Common myeloid progenitor, CD34-positive (primary cell): ENCODE measurements around the gene VAV3.

ENCODE experiments used
- CTCF ChIA-PET: fragments of 350-600 bp; sonication (Branson Sonifier 250); formaldehyde crosslinking; loops from one replicate; lab custom pipeline; 2021; ENCODE audit warnings: antibody characterized with exemption; lab: Charles Lee
- POLR2A ChIA-PET: fragments of 350-600 bp; sonication (Branson Sonifier 250); formaldehyde crosslinking; loops from one replicate; lab custom pipeline; 2021; ENCODE audit warnings: antibody characterized with exemption; lab: Charles Lee
- DNase-seq, 3 donors: peaks; one replicate each; pipeline versions ENCODE4 v3.0.0 to v3.0.0-alpha.2; 2013
- H3K27ac ChIP-seq, 2 experiments: 1 replicate in 1 of 2; 2 replicates in 1 of 2; pipeline ENCODE4 v1.7.0; 2013; ENCODE audit warnings: inconsistent platforms in 2 of 2, low read length in 2 of 2, mild to moderate bottlenecking in 2 of 2, low read depth in 1 of 2, moderate library complexity in 1 of 2; ENCODE audit not compliant: severe bottlenecking in 2 of 2, insufficient read depth in 1 of 2, poor library complexity in 1 of 2
- H3K27me3 ChIP-seq, 5 experiments: replicated peaks in 2 of 5; 1 replicate in 3 of 5; 2 replicates in 2 of 5; pipeline versions ENCODE4 v1.6.1 to v1.7.0; 2013; ENCODE audit warnings: low read length in 4 of 5, mild to moderate bottlenecking in 2 of 5, moderate library complexity in 2 of 5, inconsistent platforms in 1 of 5; ENCODE audit not compliant: insufficient read depth in 5 of 5, control insufficient read depth in 4 of 5
- H3K36me3 ChIP-seq, 4 experiments: 1 replicate in 2 of 4; 2 replicates in 2 of 4; pipeline versions ENCODE4 v1.6.1 to v1.7.0; 2013; ENCODE audit warnings: low read length in 3 of 4, control low read depth in 1 of 4, mild to moderate bottlenecking in 1 of 4; ENCODE audit not compliant: control insufficient read depth in 4 of 4, insufficient read depth in 4 of 4
- H3K4me1 ChIP-seq, 4 experiments: 1 replicate in 3 of 4; 2 replicates in 1 of 4; pipeline versions ENCODE4 v1.6.1 to v1.7.1; 2013; ENCODE audit warnings: low read length in 3 of 4, mild to moderate bottlenecking in 3 of 4, control low read depth in 1 of 4, inconsistent platforms in 1 of 4, moderate library complexity in 1 of 4; ENCODE audit not compliant: control insufficient read depth in 4 of 4, insufficient read depth in 4 of 4; ENCODE audit errors: control extremely low read depth in 1 of 4
- H3K4me3 ChIP-seq, 7 experiments: 1 replicate in 4 of 7; 2 replicates in 3 of 7; pipeline versions ENCODE4 v1.5.1 to v1.7.0; 2013; ENCODE audit warnings: mild to moderate bottlenecking in 7 of 7, low read length in 6 of 7, moderate library complexity in 6 of 7, inconsistent platforms in 2 of 7, low read depth in 2 of 7, control low read depth in 1 of 7; ENCODE audit not compliant: insufficient read depth in 4 of 7, control insufficient read depth in 1 of 7; ENCODE audit errors: extremely low read depth in 1 of 7
- H3K9me3 ChIP-seq, 5 experiments: 1 replicate in 4 of 5; 2 replicates in 1 of 5; pipeline versions ENCODE4 v1.6.1 to v1.7.1; 2013; ENCODE audit warnings: low read length in 4 of 5, mild to moderate bottlenecking in 2 of 5, inconsistent platforms in 1 of 5, low read depth in 1 of 5, moderate library complexity in 1 of 5; ENCODE audit not compliant: control insufficient read depth in 4 of 5, insufficient read depth in 2 of 5; ENCODE audit errors: control extremely low read depth in 1 of 5
- WGBS: methylation state at CpG from one replicate; pipeline ENCODE4 v1.1.5; 2013; ENCODE audit not compliant: insufficient coverage; 5-methylcytosine and 5-hydroxymethylcytosine counted together

Gene VAV3

DNA sequence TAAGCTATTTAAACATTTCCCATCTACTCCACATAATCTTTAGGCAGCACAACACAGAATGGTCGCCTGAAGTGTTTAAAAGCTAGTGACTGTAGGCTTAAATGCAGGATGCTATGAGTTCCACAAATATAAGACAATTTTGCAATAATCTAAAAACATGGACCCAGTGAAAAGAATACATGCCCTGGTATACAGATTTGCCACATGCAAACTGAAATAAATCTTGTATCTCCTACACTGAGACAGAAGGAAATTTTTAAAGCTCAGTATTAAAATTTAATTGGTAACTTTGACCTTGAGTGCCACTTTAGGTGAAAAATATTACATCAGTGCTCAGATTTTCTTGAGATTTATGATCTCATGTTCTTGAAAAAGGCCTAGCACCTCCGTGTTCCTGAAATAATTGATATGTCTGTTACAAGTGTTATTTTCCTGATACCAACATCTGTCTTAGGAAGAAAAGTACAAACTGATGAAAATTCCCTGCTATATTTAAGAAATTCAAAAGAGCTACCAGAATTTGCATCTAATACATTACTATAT lies 285.5 kb downstream of the VAV3 start:
- Histone ChIP-seq H3K27me3 (no peaks in the 10 kb centered on the region), H3K36me3 (peaks cover 17 to 35% (median 28%) of the 10 kb centered on the region in 4 experiments), H3K9me3 (peaks cover 0 to 7% (median 3%) of the 10 kb centered on the region in 5 experiments), H3K27ac (no peak overlapping the region), H3K4me3 (no peak overlapping the region), H3K4me1 (no peaks in the 10 kb centered on the region)
- CTCF ChIA-PET = no interaction called here
- POLR2A ChIA-PET = no interaction called here
- WGBS = no CpG with 5 or more reads among the region's 2 CpGs
- no peak for DNase-seq

DNA sequence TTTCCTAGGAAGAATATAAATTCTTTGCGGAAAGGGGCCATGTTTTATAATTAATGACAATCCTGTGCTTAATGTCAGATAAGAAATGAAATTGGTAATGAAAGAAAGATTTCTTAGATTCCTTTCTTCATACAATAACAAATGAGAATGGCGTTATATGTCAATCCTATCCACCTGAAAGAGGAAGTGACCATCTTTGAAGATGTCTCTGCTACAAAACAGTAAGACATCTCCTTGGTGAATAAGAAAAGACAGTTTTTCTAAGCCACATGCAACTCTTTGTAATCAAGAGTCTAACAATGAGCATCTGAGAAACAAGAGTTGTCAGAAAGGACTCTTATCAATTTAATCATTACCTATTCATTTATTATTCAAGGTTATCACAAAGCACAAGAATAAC lies 286.0 kb downstream of the VAV3 start:
- DNase-seq = no peak
- ChIA-PET CTCF (no interaction called here), POLR2A (no interaction called here)
- Histone ChIP-seq H3K4me3 (no peak overlapping the region), H3K27me3 (no peaks in the 10 kb centered on the region), H3K27ac (no peak overlapping the region), H3K9me3 (peaks cover 0 to 7% (median 3%) of the 10 kb centered on the region in 5 experiments), H3K4me1 (no peaks in the 10 kb centered on the region), H3K36me3 (peaks cover 17 to 36% (median 28%) of the 10 kb centered on the region in 4 experiments)
- no CpG with 5 or more reads among the region's 2 CpGs for WGBS

DNA sequence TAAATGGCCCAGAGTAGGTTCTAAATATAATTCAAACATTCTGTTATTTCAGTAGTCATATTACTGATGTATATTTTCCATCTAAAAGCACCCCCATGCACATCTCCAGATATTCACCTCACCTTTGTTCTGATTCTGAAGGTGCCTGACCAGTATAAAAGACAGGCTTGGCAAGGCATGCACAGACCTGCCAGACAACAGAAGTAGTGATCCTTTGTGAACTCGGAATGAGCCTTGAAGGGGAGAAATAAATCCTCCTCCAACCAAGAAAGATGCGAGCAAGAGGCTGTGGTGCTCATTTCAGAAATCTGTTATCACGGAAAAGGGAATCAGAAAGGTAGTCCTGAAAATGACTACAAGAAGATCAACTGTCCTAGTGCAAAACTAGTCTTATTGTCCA lies 287.3 kb downstream of the VAV3 start:
- CTCF ChIA-PET = interaction anchor here (1.0 kb wide), 1 partner anchor 19 kb away, joined by 3 read pairs; no protein-coding TSS in a partner anchor
- Histone ChIP-seq H3K27ac (no peak overlapping the region), H3K9me3 (peaks cover 0 to 7% (median 3%) of the 10 kb centered on the region in 5 experiments), H3K36me3 (peaks cover 12 to 27% (median 23%) of the 10 kb centered on the region in 4 experiments), H3K4me1 (peaks cover 3 to 7% (median 4%) of the 10 kb centered on the region in 4 experiments), H3K27me3 (no peaks in the 10 kb centered on the region), H3K4me3 (no peak overlapping the region)
- WGBS = 96% methylated on average over 3 of the region's 3 CpGs
- DNase-seq = no peak
- POLR2A ChIA-PET = no interaction called here

DNA sequence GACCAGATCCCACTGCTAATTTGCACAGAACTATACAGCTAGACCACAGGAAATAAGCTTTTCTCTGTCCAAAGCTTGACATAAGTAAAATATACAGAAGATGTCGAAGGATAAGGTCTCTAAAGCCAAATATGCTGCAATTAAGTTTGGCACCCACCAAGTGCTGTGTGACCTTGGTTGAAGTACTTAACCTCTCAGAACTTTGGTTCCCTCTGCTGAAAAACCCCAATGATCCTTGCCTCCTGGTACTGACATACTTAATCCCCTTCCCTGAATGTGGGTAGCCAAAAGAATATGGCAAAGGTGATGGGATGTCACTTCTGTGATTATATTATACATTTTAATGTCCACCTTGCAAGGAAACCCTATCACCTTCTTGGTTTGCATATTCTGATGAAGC lies 290.5 kb downstream of the VAV3 start:
- Histone ChIP-seq H3K36me3 (peaks cover 14 to 27% (median 19%) of the 10 kb centered on the region in 4 experiments), H3K27ac (no peak overlapping the region), H3K4me3 (no peak overlapping the region), H3K9me3 (peaks cover 0 to 7% (median 3%) of the 10 kb centered on the region in 5 experiments), H3K4me1 (peaks cover 3 to 9% (median 5%) of the 10 kb centered on the region in 4 experiments), H3K27me3 (no peaks in the 10 kb centered on the region)
- no peak for DNase-seq
- WGBS = 86% methylated on average over 1 of the region's 1 CpG
- POLR2A ChIA-PET = no interaction called here
- CTCF ChIA-PET = interaction anchor here (1.9 kb wide), 1 partner anchor 11 kb away, joined by 4 read pairs; no protein-coding TSS in a partner anchor

DNA sequence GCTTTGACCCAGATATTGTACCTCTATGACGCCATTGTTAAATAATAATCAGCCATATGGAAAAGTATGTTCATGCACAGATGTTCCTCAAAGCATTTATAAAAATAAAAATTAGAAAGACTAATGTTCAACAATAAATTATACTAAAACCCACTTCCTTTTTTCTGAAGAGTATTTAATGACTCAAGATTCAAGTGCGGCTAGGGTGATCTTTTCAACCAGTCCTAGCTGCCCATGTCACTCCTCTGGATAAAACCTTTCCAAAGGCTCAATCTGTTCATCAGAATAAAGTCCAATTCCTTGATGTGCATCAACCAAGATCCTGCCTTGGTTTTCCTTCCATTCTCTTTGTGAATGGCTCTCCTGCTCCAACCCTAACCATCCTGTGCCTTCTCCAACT lies 292.0 kb downstream of the VAV3 start:
- 13% methylated on average over 1 of the region's 2 CpGs for WGBS
- no peaks in the 10 kb centered on the region for H3K27me3 ChIP-seq
- ChIA-PET POLR2A (no interaction called here), CTCF (no interaction called here)
- peaks cover 14 to 30% (median 21%) of the 10 kb centered on the region in 4 experiments for H3K36me3 ChIP-seq
- DNase-seq = peak; percentile 25 to 78 (median 75)
- peaks cover 0 to 7% (median 3%) of the 10 kb centered on the region in 5 experiments for H3K9me3 ChIP-seq
- H3K27ac ChIP-seq = no peak overlapping the region
- peaks cover 3 to 9% (median 5%) of the 10 kb centered on the region in 4 experiments for H3K4me1 ChIP-seq
- no peak overlapping the region for H3K4me3 ChIP-seq

DNA sequence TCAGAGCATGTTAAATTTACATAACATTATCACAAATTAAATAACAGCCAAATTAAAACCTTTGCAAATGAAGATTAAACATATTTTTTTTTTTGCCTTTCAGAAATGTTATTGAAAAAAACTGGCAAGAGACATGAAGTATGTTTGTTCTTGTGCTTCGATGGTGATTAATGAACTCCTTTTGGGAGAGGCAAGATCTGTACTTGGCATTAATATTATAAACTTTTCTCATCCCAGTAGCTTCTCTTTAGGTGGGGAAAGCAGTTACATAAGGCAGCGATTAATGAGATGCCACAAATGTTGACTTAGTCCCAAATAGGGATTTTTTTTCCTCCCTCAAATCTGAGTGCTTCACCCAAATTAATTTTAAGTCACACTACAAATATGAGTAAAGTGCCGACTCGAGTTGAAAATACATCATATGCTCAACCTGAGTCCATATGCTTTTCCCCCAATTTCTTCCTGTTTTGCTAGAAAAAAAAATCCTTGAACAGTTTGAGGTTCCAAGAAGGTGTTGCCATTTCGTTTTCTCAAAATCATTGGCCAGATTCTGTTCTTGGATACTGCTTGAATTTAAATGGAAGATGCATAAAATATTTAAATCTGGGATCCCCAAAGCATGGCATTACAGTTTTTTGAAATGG lies 294.5 kb downstream of the VAV3 start:
- H3K4me1 ChIP-seq = peaks cover 3 to 9% (median 5%) of the 10 kb centered on the region in 4 experiments
- H3K36me3 ChIP-seq = peaks cover 13 to 24% (median 19%) of the 10 kb centered on the region in 4 experiments
- H3K27ac ChIP-seq = no peak overlapping the region
- no peak overlapping the region for H3K4me3 ChIP-seq
- ChIA-PET POLR2A (no interaction called here), CTCF (no interaction called here)
- peaks cover 0 to 7% (median 1%) of the 10 kb centered on the region in 5 experiments for H3K9me3 ChIP-seq
- WGBS = 97% methylated on average over 3 of the region's 5 CpGs
- H3K27me3 ChIP-seq = no peaks in the 10 kb centered on the region
- DNase-seq = no peak

DNA sequence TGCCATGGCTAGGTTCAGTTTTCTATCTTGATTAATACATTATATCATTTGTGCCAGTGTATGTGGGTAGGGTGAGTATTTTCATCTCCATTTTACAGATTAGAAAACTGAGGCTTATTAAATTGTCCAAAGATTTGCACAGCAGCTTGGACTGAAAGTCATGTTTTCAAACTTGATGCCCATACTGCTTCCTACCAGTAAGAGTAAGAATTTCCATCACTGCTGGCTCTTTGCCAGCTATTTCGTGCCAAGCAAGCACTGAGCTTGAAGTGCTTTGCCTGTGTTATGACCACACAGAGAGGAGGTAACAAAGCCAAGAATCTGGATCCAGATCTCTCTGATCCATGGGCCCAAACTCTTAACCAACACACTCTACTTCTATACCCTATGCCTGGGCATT lies 295.0 kb downstream of the VAV3 start:
- no peak overlapping the region for H3K27ac ChIP-seq
- H3K4me1 ChIP-seq = peaks cover 3 to 9% (median 5%) of the 10 kb centered on the region in 4 experiments
- ChIA-PET POLR2A (no interaction called here), CTCF (no interaction called here)
- H3K4me3 ChIP-seq = no peak overlapping the region
- H3K9me3 ChIP-seq = peaks cover 0 to 4% (median 0%) of the 10 kb centered on the region in 5 experiments
- H3K36me3 ChIP-seq = peaks cover 11 to 24% (median 21%) of the 10 kb centered on the region in 4 experiments
- H3K27me3 ChIP-seq = no peaks in the 10 kb centered on the region
- DNase-seq = peak; percentile 7 to 80 (median 56)
- WGBS = 40% methylated on average over 1 of the region's 1 CpG
